SK-N-MC (cell line): ENCODE data around the gene PGPEP1.

Source experiments
- DNase-seq: peaks from one replicate; pipeline ENCODE4 v3.0.0-alpha.2; 2011; ENCODE audit warnings: low read depth, low spot score
- H3K27ac ChIP-seq: fragments of 200-600 bp; sonication (generic); 2 replicates; pipeline ENCODE4 v1.5.1; 2016; ENCODE audit warnings: mixed run types
- H3K36me3 ChIP-seq: fragments of 200-600 bp; sonication (generic); 2 replicates; pipeline ENCODE4 v1.6.1; 2017; ENCODE audit warnings: antibody characterized with exemption, low read length, mixed read lengths; ENCODE audit not compliant: insufficient read depth
- H3K4me3 ChIP-seq: fragments of 200-600 bp; sonication (generic); 2 replicates; pipeline ENCODE4 v1.5.1; 2016
- H3K9ac ChIP-seq: fragments of 200-600 bp; sonication (generic); 2 replicates; pipeline ENCODE4 v1.8.0; 2017; ENCODE audit warnings: mixed run types, mixed read lengths; ENCODE audit not compliant: insufficient read length
- H3K9me3 ChIP-seq: fragments of 200-600 bp; sonication (generic); 2 replicates; pipeline ENCODE4 v1.6.1; 2017; ENCODE audit warnings: low read depth, mild to moderate bottlenecking, antibody characterized with exemption, low read length, moderate library complexity, mixed read lengths
- EZH2 ChIP-seq: fragments of 200-600 bp; sonication (generic); IDR thresholded peaks from one replicate; pipeline ENCODE4 v1.6.1; 2017; ENCODE audit warnings: antibody characterized with exemption
- FOXP2 ChIP-seq: optimal IDR thresholded peaks from 2 replicates; pipeline ENCODE3; 2011; ENCODE audit warnings: mild to moderate bottlenecking, moderate library complexity; ENCODE audit not compliant: insufficient read depth; ENCODE audit errors: extremely low read length, control extremely low read depth
- POLR2AphosphoS5 ChIP-seq: IDR thresholded peaks from 2 replicates; pipeline ENCODE4 v1.6.1; 2012; ENCODE audit warnings: mild to moderate bottlenecking, low read depth, low read length, borderline replicate concordance

PGPEP1 gene

DNA sequence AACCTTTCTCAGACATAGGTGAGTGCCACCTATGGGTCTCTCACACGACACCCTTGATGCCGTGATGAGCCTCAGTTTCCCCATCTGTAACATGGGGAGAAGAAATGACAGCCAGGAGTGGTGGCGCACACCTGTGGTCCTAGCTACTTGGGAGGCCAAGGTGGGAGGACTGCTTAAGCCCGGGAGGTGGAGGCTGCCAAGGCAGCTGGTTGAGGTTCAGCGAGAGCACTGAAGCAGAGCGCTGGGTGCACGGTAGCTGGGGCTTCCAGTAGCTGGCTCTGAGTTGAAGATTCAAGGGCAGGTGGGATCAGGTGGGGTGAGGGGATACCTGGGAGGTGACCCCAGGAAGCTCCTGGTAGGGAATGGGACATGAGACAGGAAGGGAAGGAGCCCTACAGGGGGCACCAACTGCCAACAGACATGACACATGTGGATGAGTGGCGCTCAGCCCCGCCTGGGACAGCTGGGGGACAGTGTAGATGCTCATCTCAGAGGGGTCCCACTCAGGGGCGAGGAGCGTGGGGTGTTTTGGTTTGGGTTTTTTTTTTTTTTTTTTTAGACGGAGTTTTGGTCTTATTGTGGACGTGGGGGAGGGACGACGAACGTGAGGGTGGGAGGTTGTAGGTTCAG lies 72.3 kb downstream of the PGPEP1 start:
- H3K9ac ChIP-seq, result no peak overlapping the region
- TF ChIP-seq EZH2 (no peak), POLR2AphosphoS5 (no peak), FOXP2 (no peak)
- no peak overlapping the region for H3K4me3 ChIP-seq
- H3K9me3 ChIP-seq, result no peaks in the 10 kb centered on the region
- H3K27ac ChIP-seq, result no peak overlapping the region
- no peak for DNase-seq
- no peaks in the 10 kb centered on the region for H3K36me3 ChIP-seq

DNA sequence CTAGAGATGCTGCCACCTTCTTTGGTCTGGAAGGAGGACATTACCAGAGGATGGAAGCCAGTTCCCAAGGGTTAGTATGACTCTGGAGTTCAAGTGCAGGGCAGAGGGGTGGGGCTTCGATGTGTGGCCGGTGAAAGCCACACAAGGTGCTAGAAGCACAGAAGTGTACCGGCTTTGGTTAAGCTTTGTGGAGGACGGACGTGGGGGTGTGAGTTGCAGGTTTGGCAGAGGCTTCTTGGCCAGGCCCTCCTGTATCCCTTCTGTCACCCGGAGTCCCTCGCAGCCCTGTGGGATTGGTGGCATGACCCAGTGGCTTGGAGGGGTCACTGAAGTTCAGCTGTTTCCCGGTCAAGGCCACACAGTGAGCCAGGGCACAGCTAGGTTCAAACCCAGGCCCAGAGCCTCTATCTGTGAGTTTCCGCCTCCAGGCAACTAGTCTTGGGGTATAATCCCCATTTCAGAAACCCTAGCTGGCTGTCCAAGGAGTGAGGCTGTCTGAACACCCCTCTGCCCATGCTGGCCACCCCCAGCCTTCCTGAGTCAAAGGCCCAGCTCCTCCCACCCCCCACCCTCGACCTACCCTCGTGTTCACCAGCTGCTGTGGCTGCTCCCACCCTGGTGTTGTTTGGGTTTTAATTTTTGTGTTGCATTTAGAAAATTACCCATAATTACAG lies 74.2 kb downstream of the PGPEP1 start:
- H3K27ac ChIP-seq, result peak overlapping the region; percentile 99
- DNase-seq, result no peak

DNA sequence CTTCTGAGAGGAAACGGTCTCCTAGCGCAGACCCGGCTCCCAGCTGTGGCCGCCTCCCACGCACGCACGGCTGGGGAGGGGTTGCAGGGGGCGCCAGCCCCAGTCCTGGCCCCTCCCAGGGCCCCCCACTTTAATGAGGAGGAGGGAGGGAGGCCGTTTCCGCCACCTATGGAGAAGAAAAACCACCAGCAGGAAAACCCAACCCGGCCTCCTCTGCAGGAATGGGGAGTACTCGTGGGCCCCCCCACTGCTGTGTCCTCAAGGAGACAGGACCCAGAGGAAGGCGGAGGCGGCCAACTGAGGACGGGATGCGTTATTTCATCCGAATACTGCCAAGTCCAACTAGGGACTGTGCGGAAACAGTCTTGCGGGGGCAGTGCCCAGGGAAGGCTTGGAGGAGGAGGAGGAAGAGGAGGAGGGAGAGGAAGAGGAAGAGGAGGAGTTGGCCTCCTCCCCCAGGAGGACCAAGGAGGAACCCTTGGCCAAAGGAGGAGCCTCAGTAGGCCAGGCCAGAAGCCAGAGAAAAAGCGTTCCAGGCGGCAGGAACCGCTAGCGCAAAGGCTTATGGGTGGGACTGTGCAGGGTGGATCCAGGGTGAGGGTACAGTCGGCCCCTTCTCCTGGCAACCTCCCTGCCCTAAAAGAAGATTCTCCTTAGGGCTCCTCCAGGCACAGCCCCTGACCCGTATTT lies 74.9 kb downstream of the PGPEP1 start:
- peak overlapping the region; percentile 62 for H3K9ac ChIP-seq
- peak overlapping the region; percentile 59 for H3K4me3 ChIP-seq
- peak overlapping the region; percentile 99 for H3K27ac ChIP-seq
- no peaks in the 10 kb centered on the region for H3K36me3 ChIP-seq
- TF ChIP-seq POLR2AphosphoS5 (peak; percentile 64; the same call in 1 of the 2 replicates), EZH2 (no peak), FOXP2 (peak; percentile 58)
- no peaks in the 10 kb centered on the region for H3K9me3 ChIP-seq
- DNase-seq, result peak; percentile 78

More for the DNA sequence above, 74.2 kb downstream of the PGPEP1 start:
- TF ChIP-seq EZH2 (no peak), POLR2AphosphoS5 (no peak), FOXP2 (no peak)
- Histone ChIP-seq H3K36me3 (no peaks in the 10 kb centered on the region), H3K4me3 (peak overlapping the region; percentile 59), H3K9ac (peak overlapping the region; percentile 48), H3K9me3 (no peaks in the 10 kb centered on the region)

DNA sequence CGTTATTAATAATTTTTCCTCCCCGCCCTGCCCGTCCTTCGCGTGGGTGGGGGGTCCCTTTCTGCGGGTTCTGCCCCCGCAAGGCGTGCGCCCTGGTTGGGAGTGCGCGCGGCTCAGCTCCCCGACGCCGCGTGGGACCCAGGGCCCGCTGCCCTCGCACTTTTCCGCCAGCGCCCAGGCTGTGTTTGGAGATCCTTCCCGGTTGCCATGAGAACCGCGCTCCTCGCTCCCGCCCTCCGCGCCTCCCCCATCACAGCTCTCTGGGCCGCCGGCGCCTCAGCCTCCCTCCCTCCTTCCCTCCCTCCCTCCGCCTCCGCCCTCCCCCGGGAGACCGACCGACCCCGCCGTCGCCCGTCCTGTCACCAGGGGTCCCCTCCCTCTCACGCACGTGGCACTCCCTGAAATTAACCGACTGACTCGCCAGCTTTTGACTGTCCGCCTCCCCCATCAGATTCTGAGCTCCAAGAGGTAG lies 76.4 kb downstream of the PGPEP1 start:
- peak overlapping the region; percentile 99 for H3K27ac ChIP-seq

DNA sequence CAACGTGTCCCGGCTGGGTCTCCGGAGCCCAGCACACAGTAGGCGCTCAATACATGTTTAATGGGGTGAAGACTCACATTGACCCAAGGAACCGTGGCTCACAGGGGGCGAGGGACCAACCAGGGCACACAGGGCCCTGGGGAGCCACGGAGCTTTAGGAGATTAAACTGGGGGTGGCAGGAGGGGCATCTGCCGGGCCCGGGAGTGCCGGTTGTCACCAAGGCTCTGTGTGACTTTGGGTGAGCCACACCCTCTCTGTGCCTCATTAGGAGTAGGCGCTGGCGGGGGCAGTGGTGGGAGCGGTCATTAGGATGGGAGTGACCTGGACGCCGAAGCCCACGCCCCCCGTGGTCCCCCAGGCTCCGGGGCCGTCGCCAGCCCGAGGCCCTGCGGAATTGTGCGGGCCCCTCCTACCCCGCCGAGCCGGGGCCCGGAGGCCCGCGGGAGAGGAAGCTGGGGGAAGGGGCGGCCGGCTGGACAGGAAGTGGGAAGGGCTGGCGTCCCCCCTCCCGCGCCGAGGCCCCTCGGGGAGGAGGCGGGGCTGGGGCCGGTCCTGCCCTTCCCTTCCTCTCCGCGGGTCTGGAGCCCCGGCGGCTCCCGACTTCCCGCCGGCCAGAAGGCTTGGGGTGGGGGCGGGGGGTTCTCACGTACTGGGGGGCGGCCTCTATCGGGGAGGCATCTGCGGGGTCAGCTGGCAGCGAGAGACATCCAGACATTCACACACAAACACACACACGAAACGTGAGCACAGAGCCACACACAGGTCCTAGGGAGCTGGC lies 77.0 kb downstream of the PGPEP1 start:
- Histone ChIP-seq H3K9ac (peak overlapping the region; percentile 76), H3K27ac (peak overlapping the region; percentile 99), H3K36me3 (no peaks in the 10 kb centered on the region), H3K4me3 (peak overlapping the region; percentile 82), H3K9me3 (no peaks in the 10 kb centered on the region)
- TF ChIP-seq EZH2, result no peak
- no peak for TF ChIP-seq FOXP2
- no peak for TF ChIP-seq POLR2AphosphoS5
- DNase-seq, result no peak

More for the DNA sequence above, 76.4 kb downstream of the PGPEP1 start:
- no peak for DNase-seq
- Histone ChIP-seq H3K4me3 (peak overlapping the region; percentile 82), H3K36me3 (no peaks in the 10 kb centered on the region), H3K9me3 (no peaks in the 10 kb centered on the region), H3K9ac (peak overlapping the region; percentile 76)
- TF ChIP-seq EZH2 (no peak), POLR2AphosphoS5 (peak; percentile 46; the same call in 1 of the 2 replicates), FOXP2 (peak; percentile 52)

DNA sequence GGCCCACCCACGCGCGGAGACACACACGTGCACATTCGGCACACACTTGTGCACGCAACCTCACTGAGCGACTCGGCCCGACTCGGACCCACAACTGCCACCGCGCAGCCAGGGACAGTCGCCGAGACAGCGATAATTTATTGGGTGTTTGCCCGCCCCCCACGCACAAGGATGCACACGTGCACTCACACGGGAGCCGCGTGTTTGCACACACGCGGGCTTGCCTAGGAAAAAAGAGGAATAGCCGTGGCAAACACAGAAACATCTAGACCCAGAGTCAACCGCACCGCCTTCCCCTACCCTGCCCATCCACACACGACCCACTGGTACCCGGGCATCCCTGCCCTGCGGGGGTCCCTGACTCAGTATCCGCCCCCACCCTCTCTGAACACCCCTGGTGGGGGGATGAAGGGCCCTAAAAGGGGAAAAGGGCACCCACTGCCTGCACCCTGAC lies 77.7 kb downstream of the PGPEP1 start:
- H3K4me3 ChIP-seq, result peak overlapping the region; percentile 82
- H3K36me3 ChIP-seq, result no peaks in the 10 kb centered on the region; the same call in 1 of the 2 replicates
- H3K9me3 ChIP-seq, result no peaks in the 10 kb centered on the region
- H3K27ac ChIP-seq, result peak overlapping the region; percentile 99
- DNase-seq, result no peak
- no peak overlapping the region for H3K9ac ChIP-seq
- TF ChIP-seq EZH2, result no peak
- 0 out of 2 replicates have a peak, but pooled peaks have one; percentile 11 for TF ChIP-seq POLR2AphosphoS5
- TF ChIP-seq FOXP2, result no peak

DNA sequence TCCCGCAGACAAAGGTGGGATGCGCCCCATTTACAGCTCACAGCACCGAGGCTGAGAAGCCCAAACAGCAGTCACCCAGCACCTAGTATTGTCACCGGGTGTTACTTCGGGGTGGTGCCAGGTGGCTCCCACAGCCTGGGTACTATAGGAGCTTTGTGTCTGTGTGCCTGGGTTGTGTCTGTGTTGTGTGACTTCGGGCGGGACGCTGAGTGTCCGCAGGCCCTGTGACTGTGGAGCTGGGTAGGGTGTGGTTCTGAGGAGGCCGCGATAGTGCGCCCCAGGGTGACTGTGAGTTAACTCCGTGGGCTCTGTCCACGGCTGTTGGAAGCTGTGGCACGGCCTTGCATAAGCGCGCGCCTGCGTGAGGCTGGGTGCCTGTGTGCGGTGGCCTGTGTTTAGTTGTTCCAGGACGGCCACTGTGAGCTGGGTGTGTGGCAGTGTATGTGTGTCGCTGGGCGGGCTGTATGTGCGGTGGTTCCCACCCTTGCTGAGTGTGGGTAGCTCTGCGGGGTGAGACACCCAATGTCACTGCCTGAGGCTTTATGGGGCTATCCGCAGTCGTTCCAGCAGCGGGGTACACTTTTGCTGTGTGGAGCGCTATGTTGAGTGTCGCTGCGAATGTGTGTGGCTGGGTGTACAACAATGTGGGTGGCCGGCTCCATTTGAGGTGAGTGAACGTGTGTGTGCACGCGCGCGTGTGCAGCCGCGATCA lies 78.2 kb downstream of the PGPEP1 start:
- Histone ChIP-seq H3K27ac (peak overlapping the region; percentile 99), H3K36me3 (no peaks in the 10 kb centered on the region; the same call in 1 of the 2 replicates), H3K9ac (peak overlapping the region; percentile 5), H3K9me3 (no peaks in the 10 kb centered on the region), H3K4me3 (peak overlapping the region; percentile 87)
- TF ChIP-seq POLR2AphosphoS5 (no peak), EZH2 (no peak), FOXP2 (no peak)
- DNase-seq, result no peak
